HCT116 (cell line): Measurements from ENCODE around the gene TMEM214. TPM values are rescaled to one million over a fixed set of nuclear protein-coding genes. Genes with fewer than 3 reads are reported as not detected.

ENCODE experiments used
- ATAC-seq: fragments of 200-7000 bp; cut with Tn5 transposase; 2 replicates; pipeline ENCODE4 v1.9.1; 2020; ENCODE audit warnings: mild to moderate bottlenecking, moderate library complexity
- BruUV-seq: library from RNA; stranded (reverse); fragments of 400-500 nt; replicated peaks from 2 replicates; lab custom pipeline; 2021; lab: Mats Ljungman, UMichigan
- CTCF ChIA-PET: fragments of 300-600 bp; sonication (Branson Sonifier 250); formaldehyde crosslinking; loops from one replicate; lab custom pipeline; 2021; ENCODE audit warnings: antibody characterized with exemption; lab: Charles Lee
- POLR2A ChIA-PET: fragments of 300-600, 350-600 bp; sonication (Branson Sonifier 250); formaldehyde crosslinking; loops from one replicate; lab custom pipeline; 2021; ENCODE audit warnings: antibody characterized with exemption; lab: Charles Lee
- RAD21 ChIA-PET, 2 experiments: fragments of 300-600 bp; sonication (Branson Sonifier 250); formaldehyde crosslinking; loops; one replicate each; lab custom pipeline; 2023; ENCODE audit warnings: low total read pairs in 2 of 2; ENCODE audit not compliant: uncharacterized antibody in 2 of 2, unreplicated experiment in 2 of 2, low non-redundant PET in 1 of 2; lab: Charles Lee
- DNase-seq: peaks from one replicate; pipeline ENCODE4 v3.0.0-alpha.2; 2010; ENCODE audit warnings: low read depth, low spot score
- H2AFZ ChIP-seq: fragments of 200-600 bp; shearing (Covaris generic), sonication (generic); 2 replicates; pipeline ENCODE4 v1.6.1; 2017; ENCODE audit warnings: low read depth, mixed run types, mixed read lengths, antibody characterized with exemption, low read length; ENCODE audit not compliant: poor library complexity, severe bottlenecking
- H3K27ac ChIP-seq: 2 replicates; pipeline ENCODE4 v1.5.1; 2012; ENCODE audit warnings: low read depth, low read length
- H3K27me3 ChIP-seq: fragments of 200-600 bp; sonication (generic); 2 replicates; pipeline ENCODE4 v1.6.1; 2016; ENCODE audit warnings: mixed run types, low read length, mixed read lengths; ENCODE audit not compliant: insufficient read depth
- H3K36me3 ChIP-seq, 2 experiments: fragments of 200-500 bp in 1 of 2; fragments of 200-600 bp in 1 of 2; sonication (Bioruptor generic) in 1 of 2; sonication (generic) in 1 of 2; 2 replicates each; pipeline versions ENCODE4 v1.5.1 to v1.6.1; 2014 to 2016; ENCODE audit warnings: low read length in 2 of 2, inconsistent platforms in 1 of 2, mixed read lengths in 1 of 2, mixed run types in 1 of 2; ENCODE audit not compliant: insufficient read depth in 2 of 2, control insufficient read depth in 1 of 2
- H3K4me1 ChIP-seq, 2 experiments: fragments of 200-600 bp in 1 of 2; sonication (generic) in 1 of 2; 2 replicates each; pipeline versions ENCODE4 v1.5.1 to v1.6.1; 2012 to 2017; ENCODE audit warnings: low read length in 2 of 2, inconsistent platforms in 1 of 2, mild to moderate bottlenecking in 1 of 2, mixed read lengths in 1 of 2, mixed run types in 1 of 2, moderate library complexity in 1 of 2; ENCODE audit not compliant: insufficient read depth in 2 of 2, control insufficient read depth in 1 of 2
- H3K4me2 ChIP-seq: fragments of 200-600 bp; sonication (generic); 2 replicates; pipeline ENCODE4 v1.6.1; 2017; ENCODE audit warnings: mixed run types, low read length, mixed read lengths
- H3K4me3 ChIP-seq, 2 experiments: fragments of 200-600 bp in 1 of 2; sonication (generic) in 1 of 2; replicated peaks in 1 of 2; 2 replicates each; pipeline ENCODE4 v1.5.1; 2011 to 2016; ENCODE audit warnings: low read length in 2 of 2, control low read depth in 1 of 2, low read depth in 1 of 2, mild to moderate bottlenecking in 1 of 2, mixed read lengths in 1 of 2, mixed run types in 1 of 2
- H3K79me2 ChIP-seq: fragments of 200-600 bp; sonication (generic); 2 replicates; pipeline ENCODE4 v1.6.1; 2017; ENCODE audit warnings: mild to moderate bottlenecking, mixed run types, low read length, moderate library complexity, mixed read lengths; ENCODE audit not compliant: insufficient read depth
- H3K9ac ChIP-seq: fragments of 200-600 bp; sonication (generic); 2 replicates; pipeline ENCODE4 v1.6.1; 2016; ENCODE audit warnings: low read length, mixed read lengths
- H3K9me2 ChIP-seq: fragments of 200-600 bp; sonication (generic), shearing (Covaris generic); 2 replicates; pipeline ENCODE4 v1.6.1; 2017; ENCODE audit warnings: mixed run types, mild to moderate bottlenecking, moderate library complexity; ENCODE audit not compliant: insufficient read depth
- H3K9me3 ChIP-seq, 2 experiments: fragments of 200-500 bp in 1 of 2; fragments of 200-600 bp in 1 of 2; sonication (Bioruptor generic) in 1 of 2; sonication (generic) in 1 of 2; 2 replicates each; pipeline ENCODE4 v1.6.1; 2014 to 2017; ENCODE audit warnings: low read length in 2 of 2, mixed read lengths in 2 of 2, inconsistent platforms in 1 of 2, low read depth in 1 of 2, mild to moderate bottlenecking in 1 of 2, mixed run types in 1 of 2, moderate library complexity in 1 of 2; ENCODE audit not compliant: control insufficient read depth in 1 of 2, insufficient read depth in 1 of 2
- H4K20me1 ChIP-seq: fragments of 200-600 bp; sonication (generic), shearing (Covaris generic); 2 replicates; pipeline ENCODE4 v1.6.1; 2017; ENCODE audit warnings: mixed run types, mild to moderate bottlenecking, moderate library complexity; ENCODE audit not compliant: insufficient read depth
- ATF3 ChIP-seq: IDR thresholded peaks from 2 replicates; pipeline ENCODE4 v1.6.1; 2012
- CBX3 ChIP-seq: IDR thresholded peaks from 2 replicates; pipeline ENCODE4 v1.6.1; 2012; ENCODE audit warnings: low read depth
- CEBPB ChIP-seq: IDR thresholded peaks from 2 replicates; pipeline ENCODE4 v1.6.1; 2012; ENCODE audit warnings: low read depth
- CTCF ChIP-seq, 3 experiments: fragments of 200-600 bp in 1 of 3; sonication (generic) in 1 of 3; IDR thresholded peaks in 2 of 3; conservative IDR thresholded peaks in 1 of 3; 2 replicates each; pipeline ENCODE4 v1.5.1; 2012 to 2017; ENCODE audit warnings: low read depth in 2 of 3, low read length in 2 of 3, antibody characterized with exemption in 1 of 3, borderline replicate concordance in 1 of 3, control low read depth in 1 of 3, mild to moderate bottlenecking in 1 of 3, mixed read lengths in 1 of 3, mixed run types in 1 of 3, moderate library complexity in 1 of 3; ENCODE audit not compliant: insufficient read depth in 1 of 3
- EGR1 ChIP-seq: IDR thresholded peaks from 2 replicates; pipeline ENCODE4 v1.6.1; 2012; ENCODE audit warnings: low read depth
- ELF1 ChIP-seq: IDR thresholded peaks from 2 replicates; pipeline ENCODE4 v1.6.1; 2012; ENCODE audit warnings: low read depth, borderline replicate concordance
- EZH2 ChIP-seq: fragments of 200-600 bp; sonication (generic); IDR thresholded peaks from 2 replicates; pipeline ENCODE4 v1.6.1; 2017; ENCODE audit warnings: antibody characterized with exemption, mixed run types
- EZH2phosphoT487 ChIP-seq: fragments of 200-600 bp; IDR thresholded peaks from 2 replicates; pipeline ENCODE4 v1.6.1; 2018; ENCODE audit warnings: antibody characterized with exemption, borderline replicate concordance
- FOSL1 ChIP-seq: IDR thresholded peaks from 2 replicates; pipeline ENCODE4 v1.6.1; 2012; ENCODE audit warnings: low read depth
- JUND ChIP-seq: IDR thresholded peaks from 2 replicates; pipeline ENCODE4 v1.6.1; 2012
- MAX ChIP-seq: IDR thresholded peaks from 2 replicates; pipeline ENCODE4 v1.6.1; 2012
- POLR2A ChIP-seq: IDR thresholded peaks from 2 replicates; pipeline ENCODE4 v1.7.0; 2011; ENCODE audit warnings: borderline replicate concordance; ENCODE audit not compliant: insufficient read depth, insufficient read length; ENCODE audit errors: extremely low read depth
- POLR2AphosphoS5 ChIP-seq: IDR thresholded peaks from 2 replicates; pipeline ENCODE4 v1.6.1; 2011; ENCODE audit warnings: mild to moderate bottlenecking, low read depth, low read length, moderate library complexity
- RAD21 ChIP-seq: IDR thresholded peaks from 2 replicates; pipeline ENCODE4 v1.6.1; 2012; ENCODE audit warnings: low read depth, mild to moderate bottlenecking
- SIN3A ChIP-seq: IDR thresholded peaks from 2 replicates; pipeline ENCODE4 v1.6.1; 2012; ENCODE audit warnings: low read depth
- SP1 ChIP-seq: IDR thresholded peaks from 2 replicates; pipeline ENCODE4 v1.6.1; 2012; ENCODE audit warnings: low read depth
- SRF ChIP-seq: IDR thresholded peaks from 2 replicates; pipeline ENCODE4 v1.6.1; 2012; ENCODE audit warnings: low read depth
- TCF7L2 ChIP-seq: IDR thresholded peaks from 2 replicates; pipeline ENCODE4 v1.7.0; 2011; ENCODE audit warnings: borderline replicate concordance, inconsistent platforms; ENCODE audit not compliant: insufficient read depth, insufficient read length; ENCODE audit errors: extremely low read depth
- ZBTB33 ChIP-seq: IDR thresholded peaks from 2 replicates; pipeline ENCODE4 v1.6.1; 2011; ENCODE audit warnings: mild to moderate bottlenecking, low read length, moderate library complexity; ENCODE audit not compliant: insufficient replicate concordance; ENCODE audit errors: extremely low read depth
- ZFX ChIP-seq: fragments of 450-650 bp; IDR thresholded peaks from 2 replicates; pipeline ENCODE4 v1.6.1; 2017
- intact Hi-C: fragments of 100-400 bp; cut with micrococcal nuclease; formaldehyde crosslinking; loops from 2 replicates; pipeline ENCODE4 v1.10.0; 2022
- total RNA-seq: library from RNA; stranded (reverse); gene quantifications from one replicate; pipeline ENCODE4 v1.2.1, GENCODE V29; 2021; ENCODE audit not compliant: unreplicated experiment

The TMEM214 gene
- total RNA-seq, 1 experiment from 2014 or later = 69.8 TPM

GRCh38 chr2:27085062-27085672 lies 52.4 kb downstream of the TMEM214 start:
- peaks cover 13 to 42% of the 10 kb centered on the region in 2 experiments for H3K4me1 ChIP-seq
- no peak for DNase-seq
- H3K27ac ChIP-seq = peak overlapping the region; percentile 77
- H3K36me3 ChIP-seq = no peaks in the 10 kb centered on the region
- peak overlapping the region; percentile 79 for H3K9ac ChIP-seq
- TF ChIP-seq EZH2phosphoT487 (no peak), CEBPB (no peak), RAD21 (no peak), ZFX (no peak), CTCF (IDR thresholded peaks at IDR 0.05 in 2 of 3, conservative IDR thresholded peaks at IDR 0.05 in 1 of 3; ENCODE audit: borderline replicate concordance in 1 of 3, insufficient read depth in 1 of 3, low read depth in 2 of 3, low read length in 2 of 3) (no peak), JUND (no peak), SIN3A (no peak), POLR2AphosphoS5 (no peak), ZBTB33 (no peak), FOSL1 (no peak), TCF7L2 (no peak), ELF1 (no peak), EZH2 (no peak), SP1 (no peak), MAX (no peak), EGR1 (no peak), POLR2A (no peak), SRF (no peak), CBX3 (no peak), ATF3 (no peak)
- TSS peak; percentile 82 for BruUV-seq
- no peak for ATAC-seq
- peak overlapping the region; percentile 98 for H3K4me2 ChIP-seq
- H3K79me2 ChIP-seq = no peaks in the 10 kb centered on the region
- CTCF ChIA-PET = interaction anchor here (0.6 to 3.1 kb wide), 6 partner anchors 24 to 239 kb away, joined by 3 to 15 read pairs (median 4); no protein-coding TSS in a partner anchor
- RAD21 ChIA-PET = interaction anchor here in 1 of 2 experiments (0.9 kb wide), 1 partner anchor 124 kb away, joined by 4 read pairs; no protein-coding TSS in a partner anchor
- H3K4me3 ChIP-seq = peak overlapping the region; percentile 57 to 61
- H3K9me2 ChIP-seq = no peaks in the 10 kb centered on the region
- H3K27me3 ChIP-seq = no peaks in the 10 kb centered on the region
- H4K20me1 ChIP-seq = no peaks in the 10 kb centered on the region
- POLR2A ChIA-PET = no interaction called here
- intact Hi-C loops = loop anchor here (1.0 kb wide), 1 partner anchor 124 kb away; no protein-coding TSS in a partner anchor
- H3K9me3 ChIP-seq = no peaks in the 10 kb centered on the region
- no peak overlapping the region for H2AFZ ChIP-seq
